ENCODE results near the gene RNF125. TPM values are rescaled to one million over a fixed set of nuclear protein-coding genes. Genes with fewer than 3 reads are reported as not detected.
A peak's percentile ranks its signal among the peaks of the same experiment; 100 is the strongest.

RNF125 gene
- total and polyA plus RNA-seq, 4 donors: 1.4 to 9.2 (median 3.3) TPM

DNA sequence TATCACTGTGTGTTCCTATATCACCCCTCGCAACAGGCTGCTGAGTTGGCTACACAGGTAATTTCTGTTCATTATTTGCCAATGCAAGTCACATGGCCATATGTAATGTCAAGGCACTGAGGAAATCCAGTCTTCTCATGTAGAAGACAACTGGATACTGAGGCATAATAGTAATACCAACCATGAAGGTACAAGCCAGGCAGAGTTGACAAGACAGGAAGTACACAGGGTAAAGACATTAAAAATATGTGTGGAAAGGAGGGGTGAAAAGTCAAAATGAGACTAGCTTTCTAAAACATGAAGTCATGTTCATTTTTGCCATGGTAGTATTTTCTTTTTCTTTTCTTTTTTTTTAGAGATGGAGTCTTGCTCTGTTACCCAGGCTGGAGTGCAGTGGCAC, 55.6 kb downstream of the RNF125 start:
- TF ChIP-seq CTCF (IDR thresholded peaks at IDR 0.05; ENCODE audit: control extremely low read depth, extremely low read depth): no peak
- Histone ChIP-seq H3K9me3 (ENCODE audit: control insufficient read depth in 4 of 4, insufficient read depth in 3 of 4, low read length in 3 of 4) (no peaks in the 10 kb centered on the region), H3K36me3 (ENCODE audit: control insufficient read depth in 4 of 4, insufficient read depth in 4 of 4, low read length in 4 of 4) (no peaks in the 10 kb centered on the region), H3K4me3 (no peak overlapping the region), H3K27me3 (ENCODE audit: control insufficient read depth in 3 of 3, insufficient read depth in 3 of 3, low read length in 2 of 3) (no peaks in the 10 kb centered on the region), H3K4me1 (ENCODE audit: control insufficient read depth in 5 of 5, insufficient read depth in 5 of 5, low read length in 5 of 5) (peaks cover 0 to under 1% (median 0%) of the 10 kb centered on the region in 5 donors), H3K9ac (ENCODE audit: insufficient read depth in 1 of 2, low read length in 2 of 2) (no peak overlapping the region), H3K27ac (ENCODE audit: low read depth in 1 of 2, low read length in 1 of 2) (no peak overlapping the region)
- ATAC-seq (ENCODE audit: insufficient read depth, low FRiP score) (no peak), DNase-seq (no peak)
- WGBS, 2 donors: 97 to 99% methylated on average over 1 of the region's 1 CpG

DNA sequence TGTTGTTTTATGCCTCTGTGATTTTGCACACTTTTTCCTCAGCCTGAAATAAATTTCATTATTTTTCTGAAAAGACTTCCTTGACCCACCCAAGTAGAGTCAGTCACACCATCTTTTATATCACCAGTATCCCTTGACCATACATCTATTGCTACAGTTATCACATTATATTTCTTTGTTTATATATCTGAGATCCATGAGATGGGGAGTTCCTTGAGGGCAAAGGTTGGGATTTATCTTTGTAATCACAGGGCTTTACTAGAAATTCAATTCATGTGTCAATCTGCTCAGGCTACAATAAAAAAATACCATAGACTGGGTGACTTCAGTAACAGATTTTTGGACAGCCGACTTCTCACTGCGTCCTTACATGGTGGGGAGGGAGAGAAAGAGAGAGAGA, 60.2 kb downstream of the RNF125 start:
- no peak overlapping the region for H3K4me3 ChIP-seq
- DNase-seq (no peak), ATAC-seq (ENCODE audit: insufficient read depth, low FRiP score) (no peak)
- peaks cover 0 to 5% (median 0%) of the 10 kb centered on the region in 5 donors for H3K4me1 ChIP-seq (ENCODE audit: control insufficient read depth in 5 of 5, insufficient read depth in 5 of 5, low read length in 5 of 5)
- no peaks in the 10 kb centered on the region for H3K27me3 ChIP-seq (ENCODE audit: control insufficient read depth in 3 of 3, insufficient read depth in 3 of 3, low read length in 2 of 3)
- no peak overlapping the region for H3K9ac ChIP-seq (ENCODE audit: insufficient read depth in 1 of 2, low read length in 2 of 2)
- no peak overlapping the region for H3K27ac ChIP-seq (ENCODE audit: low read depth in 1 of 2, low read length in 1 of 2)
- no peaks in the 10 kb centered on the region for H3K36me3 ChIP-seq (ENCODE audit: control insufficient read depth in 4 of 4, insufficient read depth in 4 of 4, low read length in 4 of 4)
- 97 to 98% methylated on average over 2 of the region's 2 CpGs for WGBS, 2 donors
- no peaks in the 10 kb centered on the region for H3K9me3 ChIP-seq (ENCODE audit: control insufficient read depth in 4 of 4, insufficient read depth in 3 of 4, low read length in 3 of 4)
- TF ChIP-seq CTCF (IDR thresholded peaks at IDR 0.05; ENCODE audit: control extremely low read depth, extremely low read depth): no peak

GRCh38 chr18:32081881-32082280, 63.3 kb downstream of the RNF125 start:
- Histone ChIP-seq H3K27ac (ENCODE audit: low read depth in 1 of 2, low read length in 1 of 2) (no peak overlapping the region), H3K27me3 (ENCODE audit: control insufficient read depth in 3 of 3, insufficient read depth in 3 of 3, low read length in 2 of 3) (no peaks in the 10 kb centered on the region), H3K9me3 (ENCODE audit: control insufficient read depth in 4 of 4, insufficient read depth in 3 of 4, low read length in 3 of 4) (no peaks in the 10 kb centered on the region), H3K36me3 (ENCODE audit: control insufficient read depth in 4 of 4, insufficient read depth in 4 of 4, low read length in 4 of 4) (no peaks in the 10 kb centered on the region), H3K4me3 (no peak overlapping the region), H3K4me1 (ENCODE audit: control insufficient read depth in 5 of 5, insufficient read depth in 5 of 5, low read length in 5 of 5) (peaks cover 0 to 10% (median 2%) of the 10 kb centered on the region in 5 donors), H3K9ac (ENCODE audit: insufficient read depth in 1 of 2, low read length in 2 of 2) (no peak overlapping the region)
- ATAC-seq (ENCODE audit: insufficient read depth, low FRiP score) (no peak), DNase-seq (peak in 2 of 3 donors; percentile 22 to 28)
- WGBS, 2 donors: 60 to 79% methylated on average over 1 of the region's 1 CpG
- TF ChIP-seq CTCF (IDR thresholded peaks at IDR 0.05; ENCODE audit: control extremely low read depth, extremely low read depth): no peak

GRCh38 chr18:32083781-32084180, 65.2 kb downstream of the RNF125 start:
- H3K4me1 ChIP-seq (ENCODE audit: control insufficient read depth in 5 of 5, insufficient read depth in 5 of 5, low read length in 5 of 5): peaks cover 0 to 10% (median 2%) of the 10 kb centered on the region in 5 donors
- no peaks in the 10 kb centered on the region for H3K27me3 ChIP-seq (ENCODE audit: control insufficient read depth in 3 of 3, insufficient read depth in 3 of 3, low read length in 2 of 3)
- no peak overlapping the region for H3K4me3 ChIP-seq
- no peak for TF ChIP-seq CTCF (IDR thresholded peaks at IDR 0.05; ENCODE audit: control extremely low read depth, extremely low read depth)
- H3K27ac ChIP-seq (ENCODE audit: low read depth in 1 of 2, low read length in 1 of 2): no peak overlapping the region
- no peaks in the 10 kb centered on the region for H3K9me3 ChIP-seq (ENCODE audit: control insufficient read depth in 4 of 4, insufficient read depth in 3 of 4, low read length in 3 of 4)
- ATAC-seq (ENCODE audit: insufficient read depth, low FRiP score) (no peak), DNase-seq (no peak)
- 99 to 100% methylated on average over 8 of the region's 8 CpGs for WGBS, 2 donors
- H3K36me3 ChIP-seq (ENCODE audit: control insufficient read depth in 4 of 4, insufficient read depth in 4 of 4, low read length in 4 of 4): no peaks in the 10 kb centered on the region
- H3K9ac ChIP-seq (ENCODE audit: insufficient read depth in 1 of 2, low read length in 2 of 2): no peak overlapping the region

Data from lung (tissue), 12 donors.